IMR-90 (cell line): ENCODE measurements around the gene ZNF283. TPM values are rescaled to one million over a fixed set of nuclear protein-coding genes. Genes with fewer than 3 reads are reported as not detected.

Experiments
- ATAC-seq: fragments of 200-7000 bp; cut with Tn5 transposase; 2 replicates; pipeline ENCODE4 v1.9.1; 2020; ENCODE audit warnings: low read depth, mild to moderate bottlenecking, moderate library complexity
- BruUV-seq: library from RNA; stranded (reverse); fragments of 400-500 nt; replicated peaks from 2 replicates; lab custom pipeline; 2021; lab: Mats Ljungman, UMichigan
- CTCF ChIA-PET: fragments of 300-600 bp; formaldehyde crosslinking; extraction: SDS; loops from one replicate; lab custom pipeline; 2021; ENCODE audit warnings: antibody characterized with exemption; lab: Yijun Ruan, JAX
- POLR2A ChIA-PET: fragments of 300-600 bp; sonication (Branson Sonifier 250); formaldehyde crosslinking; loops from one replicate; lab custom pipeline; 2022; ENCODE audit warnings: antibody characterized with exemption; ENCODE audit not compliant: unreplicated experiment; lab: Charles Lee
- DNase-seq: peaks from one replicate; pipeline ENCODE4 v3.0.0; 2013
- H2AFZ ChIP-seq: replicated peaks from 2 replicates; pipeline ENCODE3; 2013; ENCODE audit warnings: low read length, mild to moderate bottlenecking; ENCODE audit not compliant: poor library complexity
- H2AK5ac ChIP-seq: 2 replicates; pipeline ENCODE4 v1.6.1; 2013; ENCODE audit warnings: low read depth, low read length, inconsistent platforms
- H2AK9ac ChIP-seq: replicated peaks from 2 replicates; pipeline ENCODE3; 2013; ENCODE audit warnings: mild to moderate bottlenecking, low read depth, low read length, moderate library complexity; ENCODE audit not compliant: poor library complexity
- H2BK120ac ChIP-seq: 2 replicates; pipeline ENCODE4 v1.6.1; 2013; ENCODE audit warnings: low read depth, low read length, inconsistent platforms
- H2BK15ac ChIP-seq: 3 replicates; pipeline ENCODE4 v1.6.1; 2013; ENCODE audit warnings: low read depth, low read length, inconsistent platforms
- H2BK20ac ChIP-seq: 2 replicates; pipeline ENCODE4 v1.6.1; 2013; ENCODE audit warnings: low read depth, mild to moderate bottlenecking, inconsistent platforms, low read length, moderate library complexity
- H2BK5ac ChIP-seq: 2 replicates; pipeline ENCODE4 v1.6.1; 2013; ENCODE audit warnings: mild to moderate bottlenecking, low read depth, low read length, inconsistent platforms; ENCODE audit not compliant: poor library complexity, severe bottlenecking
- H3K14ac ChIP-seq: replicated peaks from 2 replicates; pipeline ENCODE4 v1.6.1; 2013; ENCODE audit warnings: low read depth, low read length, inconsistent platforms
- H3K18ac ChIP-seq: 2 replicates; pipeline ENCODE4 v1.6.1; 2013; ENCODE audit warnings: low read depth, low read length, control low read depth
- H3K23ac ChIP-seq: 2 replicates; pipeline ENCODE4 v1.6.1; 2013; ENCODE audit warnings: low read depth, low read length, inconsistent platforms
- H3K27ac ChIP-seq: 2 replicates; pipeline ENCODE4 v1.5.1; 2013; ENCODE audit warnings: mild to moderate bottlenecking, control low read depth, low read length; ENCODE audit not compliant: insufficient read depth
- H3K27me3 ChIP-seq: 2 replicates; pipeline ENCODE4 v1.6.1; 2013; ENCODE audit warnings: low read length; ENCODE audit not compliant: control insufficient read depth, insufficient read depth
- H3K36me3 ChIP-seq: 2 replicates; pipeline ENCODE4 v1.6.1; 2013; ENCODE audit warnings: low read length, mixed read lengths; ENCODE audit not compliant: control insufficient read depth, insufficient read depth
- H3K4ac ChIP-seq: 2 replicates; pipeline ENCODE4 v1.6.1; 2013; ENCODE audit warnings: low read depth, low read length, inconsistent platforms
- H3K4me1 ChIP-seq: 2 replicates; pipeline ENCODE4 v1.6.1; 2013; ENCODE audit warnings: low read length, mixed read lengths; ENCODE audit not compliant: control insufficient read depth, insufficient read depth
- H3K4me2 ChIP-seq: 2 replicates; pipeline ENCODE4 v1.6.1; 2013; ENCODE audit warnings: low read depth, mild to moderate bottlenecking, control low read depth, low read length, moderate library complexity
- H3K4me3 ChIP-seq: 2 replicates; pipeline ENCODE4 v1.5.1; 2013; ENCODE audit warnings: low read depth, mild to moderate bottlenecking, control low read depth, low read length, moderate library complexity; ENCODE audit not compliant: insufficient read depth
- H3K56ac ChIP-seq: 2 replicates; pipeline ENCODE4 v1.6.1; 2013; ENCODE audit warnings: low read length, inconsistent platforms; ENCODE audit not compliant: insufficient read depth; ENCODE audit errors: extremely low read depth
- H3K79me1 ChIP-seq, 2 experiments: 2 replicates each; pipeline ENCODE4 v1.6.1; 2013; ENCODE audit warnings: low read length in 2 of 2, inconsistent platforms in 1 of 2, low read depth in 1 of 2
- H3K9ac ChIP-seq: 2 replicates; pipeline ENCODE4 v1.6.1; 2013; ENCODE audit warnings: low read depth, low read length, control low read depth
- H3K9me1 ChIP-seq: 2 replicates; pipeline ENCODE4 v1.6.1; 2013; ENCODE audit warnings: low read length, inconsistent platforms; ENCODE audit not compliant: insufficient read depth
- H3K9me3 ChIP-seq: 2 replicates; pipeline ENCODE4 v1.6.1; 2013; ENCODE audit warnings: low read length; ENCODE audit not compliant: control insufficient read depth, insufficient read depth
- H4K20me1 ChIP-seq: 2 replicates; pipeline ENCODE4 v1.6.1; 2013; ENCODE audit warnings: low read length, inconsistent platforms; ENCODE audit not compliant: insufficient read depth
- H4K5ac ChIP-seq: 2 replicates; pipeline ENCODE4 v1.6.1; 2013; ENCODE audit warnings: mild to moderate bottlenecking, low read depth, low read length, control low read depth
- H4K8ac ChIP-seq, 2 experiments: 2 replicates each; pipeline ENCODE4 v1.6.1; 2013; ENCODE audit warnings: low read depth in 2 of 2, low read length in 2 of 2, control low read depth in 1 of 2, inconsistent platforms in 1 of 2
- H4K91ac ChIP-seq: 2 replicates; pipeline ENCODE4 v1.6.1; 2013; ENCODE audit warnings: low read depth, low read length, inconsistent platforms; ENCODE audit not compliant: insufficient read depth
- MAFK ChIP-seq: IDR thresholded peaks from 2 replicates; pipeline ENCODE4 v1.6.1; 2012; ENCODE audit warnings: low read depth, low read length, improper control_type of control experiment
- RCOR1 ChIP-seq: IDR thresholded peaks from 2 replicates; pipeline ENCODE4 v1.6.1; 2012; ENCODE audit warnings: mild to moderate bottlenecking, low read length, improper control_type of control experiment; ENCODE audit not compliant: insufficient replicate concordance
- SMC3 ChIP-seq: fragments of 150-350 bp; IDR thresholded peaks from 2 replicates; pipeline ENCODE4 v1.6.1; 2016; ENCODE audit warnings: low read depth, mild to moderate bottlenecking, antibody characterized with exemption, low read length, moderate library complexity
- WGBS, 2 experiments: methylation state at CpG; one replicate each; pipeline versions ENCODE4 v1.1.5 to v1.1.7; 2013; ENCODE audit warnings: missing lambda C conversion rate in 2 of 2; ENCODE audit not compliant: insufficient read length in 1 of 2; ENCODE audit errors: extremely low coverage in 2 of 2; 5-methylcytosine and 5-hydroxymethylcytosine counted together
- dilution Hi-C: fragments of 300-500 bp; cut with HindIII; formaldehyde crosslinking; loops from one replicate; pipeline ENCODE4 v1.14.3; 2018; ENCODE audit warnings: low sequenced_read_pairs; ENCODE audit not compliant: unreplicated experiment
- in situ Hi-C: fragments of 300-500 bp; cut with MboI; formaldehyde crosslinking; loops from 3 replicates; pipeline ENCODE4 v1.14.3; 2019; ENCODE audit warnings: low sequenced_read_pairs, inconsistent platforms, mixed read lengths
- intact Hi-C: fragments of 100-400 bp; cut with micrococcal nuclease; formaldehyde crosslinking; loops from 2 replicates; pipeline ENCODE4 v1.10.0; 2022
- polyA plus RNA-seq, 3 experiments: library from polyadenylated mRNA; depleted of rRNA; stranded (reverse); fragments of >200 nt; gene quantifications; 2 replicates each; pipeline ENCODE4 v1.2.3, GENCODE V29; 2012; ENCODE audit warnings: low replicate concordance in 1 of 3
- total RNA-seq: library from RNA; depleted of rRNA; stranded (reverse); fragments of >200 nt; gene quantifications from 2 replicates; pipeline ENCODE4 v1.2.3, GENCODE V29; 2012
- TF ChIP-seq, protein P1 (sequence below): fragments of 150-350 bp; IDR thresholded peaks from 2 replicates; pipeline ENCODE4 v1.6.1; 2017; ENCODE audit warnings: mild to moderate bottlenecking, antibody characterized with exemption, low read length, low read depth
- TF ChIP-seq, protein P2 (sequence below): fragments of 150-350 bp; IDR thresholded peaks from 2 replicates; pipeline ENCODE4 v1.6.1; 2016; ENCODE audit warnings: low read depth, mild to moderate bottlenecking, low read length, moderate library complexity, borderline replicate concordance

Gene ZNF283
- total and polyA plus RNA-seq, 2 of the 4 experiments (the other 2 are of a cell fraction): 2.1 to 5.0 TPM

DNA sequence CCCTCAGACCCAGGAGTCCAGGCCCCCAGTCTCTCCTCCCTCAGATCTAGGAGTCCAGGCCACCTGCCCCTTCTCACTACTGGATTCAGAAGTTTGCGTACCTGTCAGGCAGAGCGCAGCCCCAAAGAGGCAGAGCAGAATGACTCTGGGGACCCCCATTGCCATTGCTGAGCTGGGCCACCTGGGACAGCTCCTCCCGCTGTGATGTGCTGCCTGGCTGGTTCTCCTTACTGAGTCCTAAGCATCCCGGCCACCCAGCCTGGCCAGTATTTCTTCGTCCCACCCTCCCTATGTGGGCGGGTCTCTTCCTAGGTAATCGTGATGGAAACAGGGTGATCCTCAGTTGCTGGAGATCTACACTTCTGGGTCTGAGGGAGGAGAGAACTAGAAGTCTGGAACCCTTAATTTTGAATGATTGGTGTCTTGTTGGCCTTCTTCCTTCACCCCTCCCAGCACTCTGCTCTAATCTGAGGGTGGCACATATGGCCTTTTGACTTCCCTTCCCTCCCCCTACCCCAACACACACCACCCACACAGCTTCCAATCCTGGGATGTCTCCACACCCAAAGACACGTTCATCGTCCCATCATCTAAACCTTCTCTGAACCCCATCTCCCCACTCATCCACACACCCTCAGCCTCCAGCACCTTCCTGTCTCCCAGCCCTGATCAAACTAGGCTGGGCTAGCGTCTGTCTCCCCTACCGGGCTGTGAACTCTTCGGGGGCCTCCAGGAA is 24.7 kb upstream of the ZNF283 start, which contains the start of gene LYPD5:
TSS of gene LYPD5 (minus strand) at position 232 of the 736 bp plus-strand sequence. CDS start at position 165, 67 bp downstream.
- ATAC-seq: no peak
- ChIA-PET CTCF (no interaction called here), POLR2A (no interaction called here)
- Histone ChIP-seq H2BK20ac (no peak within 1 kb of the TSS), H3K27ac (no peak within 1 kb of the TSS), H2AK5ac (no peak within 1 kb of the TSS), H3K9me1 (no peaks in the 10 kb centered on the region), H3K27me3 (peaks cover 36% of the 10 kb centered on the region), H3K9ac (no peak within 1 kb of the TSS), H3K4me3 (no peak within 1 kb of the TSS), H3K9me3 (no peaks in the 10 kb centered on the region), H2BK15ac (no peak within 1 kb of the TSS), H3K4me1 (peaks cover 3% of the 10 kb centered on the region; the same call in 1 of the 2 replicates), H3K56ac (no peak within 1 kb of the TSS), H4K5ac (no peak within 1 kb of the TSS), H3K4me2 (no peak within 1 kb of the TSS), H3K79me1 (no peaks in the 10 kb centered on the region), H2BK120ac (no peak within 1 kb of the TSS), H4K20me1 (no peaks in the 10 kb centered on the region), H3K14ac (no peak within 1 kb of the TSS), H4K91ac (no peak within 1 kb of the TSS), H2AK9ac (no peak within 1 kb of the TSS), H3K4ac (no peak within 1 kb of the TSS), H4K8ac (no peak within 1 kb of the TSS), H3K36me3 (no peaks in the 10 kb centered on the region), H3K18ac (no peak within 1 kb of the TSS), H2BK5ac (no peak within 1 kb of the TSS), H3K23ac (no peak within 1 kb of the TSS), H2AFZ (no peak within 1 kb of the TSS)
- intact Hi-C loops: loop anchor here (10.0 kb wide), 1 partner anchor 358 kb away; no protein-coding TSS in a partner anchor
- dilution Hi-C loops: no loop called here
- no CpG with 5 or more reads among the region's 12 CpGs for WGBS, 2 experiments
- in situ Hi-C loops: no loop called here
- no TSS peak for BruUV-seq
- no peak for DNase-seq
- TF ChIP-seq, protein P1, sequence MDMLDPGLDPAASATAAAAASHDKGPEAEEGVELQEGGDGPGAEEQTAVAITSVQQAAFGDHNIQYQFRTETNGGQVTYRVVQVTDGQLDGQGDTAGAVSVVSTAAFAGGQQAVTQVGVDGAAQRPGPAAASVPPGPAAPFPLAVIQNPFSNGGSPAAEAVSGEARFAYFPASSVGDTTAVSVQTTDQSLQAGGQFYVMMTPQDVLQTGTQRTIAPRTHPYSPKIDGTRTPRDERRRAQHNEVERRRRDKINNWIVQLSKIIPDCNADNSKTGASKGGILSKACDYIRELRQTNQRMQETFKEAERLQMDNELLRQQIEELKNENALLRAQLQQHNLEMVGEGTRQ: no peak
- TF ChIP-seq, protein P2, sequence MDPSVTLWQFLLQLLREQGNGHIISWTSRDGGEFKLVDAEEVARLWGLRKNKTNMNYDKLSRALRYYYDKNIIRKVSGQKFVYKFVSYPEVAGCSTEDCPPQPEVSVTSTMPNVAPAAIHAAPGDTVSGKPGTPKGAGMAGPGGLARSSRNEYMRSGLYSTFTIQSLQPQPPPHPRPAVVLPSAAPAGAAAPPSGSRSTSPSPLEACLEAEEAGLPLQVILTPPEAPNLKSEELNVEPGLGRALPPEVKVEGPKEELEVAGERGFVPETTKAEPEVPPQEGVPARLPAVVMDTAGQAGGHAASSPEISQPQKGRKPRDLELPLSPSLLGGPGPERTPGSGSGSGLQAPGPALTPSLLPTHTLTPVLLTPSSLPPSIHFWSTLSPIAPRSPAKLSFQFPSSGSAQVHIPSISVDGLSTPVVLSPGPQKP: no peak
- no peak for TF ChIP-seq SMC3
- TF ChIP-seq RCOR1: no peak
- no peak for TF ChIP-seq MAFK
